IMR-90 (cell line): ENCODE results near the gene CACNB2. TPM values are rescaled to one million over a fixed set of nuclear protein-coding genes. Genes with fewer than 3 reads are reported as not detected.

ENCODE experiments used
- ATAC-seq: fragments of 200-7000 bp; cut with Tn5 transposase; 2 replicates; pipeline ENCODE4 v1.9.1; 2020; ENCODE audit warnings: low read depth, mild to moderate bottlenecking, moderate library complexity
- BruUV-seq: library from RNA; stranded (reverse); fragments of 400-500 nt; replicated peaks from 2 replicates; lab custom pipeline; 2021; lab: Mats Ljungman, UMichigan
- CTCF ChIA-PET: fragments of 300-600 bp; formaldehyde crosslinking; extraction: SDS; loops from one replicate; lab custom pipeline; 2021; ENCODE audit warnings: antibody characterized with exemption; lab: Yijun Ruan, JAX
- POLR2A ChIA-PET: fragments of 300-600 bp; sonication (Branson Sonifier 250); formaldehyde crosslinking; loops from one replicate; lab custom pipeline; 2022; ENCODE audit warnings: antibody characterized with exemption; ENCODE audit not compliant: unreplicated experiment; lab: Charles Lee
- DNase-seq: peaks from one replicate; pipeline ENCODE4 v3.0.0; 2013
- H2AFZ ChIP-seq: replicated peaks from 2 replicates; pipeline ENCODE3; 2013; ENCODE audit warnings: low read length, mild to moderate bottlenecking; ENCODE audit not compliant: poor library complexity
- H2AK5ac ChIP-seq: 2 replicates; pipeline ENCODE4 v1.6.1; 2013; ENCODE audit warnings: low read depth, low read length, inconsistent platforms
- H2AK9ac ChIP-seq: replicated peaks from 2 replicates; pipeline ENCODE3; 2013; ENCODE audit warnings: mild to moderate bottlenecking, low read depth, low read length, moderate library complexity; ENCODE audit not compliant: poor library complexity
- H2BK120ac ChIP-seq: 2 replicates; pipeline ENCODE4 v1.6.1; 2013; ENCODE audit warnings: low read depth, low read length, inconsistent platforms
- H2BK15ac ChIP-seq: 3 replicates; pipeline ENCODE4 v1.6.1; 2013; ENCODE audit warnings: low read depth, low read length, inconsistent platforms
- H2BK20ac ChIP-seq: 2 replicates; pipeline ENCODE4 v1.6.1; 2013; ENCODE audit warnings: low read depth, mild to moderate bottlenecking, inconsistent platforms, low read length, moderate library complexity
- H2BK5ac ChIP-seq: 2 replicates; pipeline ENCODE4 v1.6.1; 2013; ENCODE audit warnings: mild to moderate bottlenecking, low read depth, low read length, inconsistent platforms; ENCODE audit not compliant: poor library complexity, severe bottlenecking
- H3K14ac ChIP-seq: replicated peaks from 2 replicates; pipeline ENCODE4 v1.6.1; 2013; ENCODE audit warnings: low read depth, low read length, inconsistent platforms
- H3K18ac ChIP-seq: 2 replicates; pipeline ENCODE4 v1.6.1; 2013; ENCODE audit warnings: low read depth, low read length, control low read depth
- H3K23ac ChIP-seq: 2 replicates; pipeline ENCODE4 v1.6.1; 2013; ENCODE audit warnings: low read depth, low read length, inconsistent platforms
- H3K27ac ChIP-seq: 2 replicates; pipeline ENCODE4 v1.5.1; 2013; ENCODE audit warnings: mild to moderate bottlenecking, control low read depth, low read length; ENCODE audit not compliant: insufficient read depth
- H3K27me3 ChIP-seq: 2 replicates; pipeline ENCODE4 v1.6.1; 2013; ENCODE audit warnings: low read length; ENCODE audit not compliant: control insufficient read depth, insufficient read depth
- H3K36me3 ChIP-seq: 2 replicates; pipeline ENCODE4 v1.6.1; 2013; ENCODE audit warnings: low read length, mixed read lengths; ENCODE audit not compliant: control insufficient read depth, insufficient read depth
- H3K4ac ChIP-seq: 2 replicates; pipeline ENCODE4 v1.6.1; 2013; ENCODE audit warnings: low read depth, low read length, inconsistent platforms
- H3K4me1 ChIP-seq: 2 replicates; pipeline ENCODE4 v1.6.1; 2013; ENCODE audit warnings: low read length, mixed read lengths; ENCODE audit not compliant: control insufficient read depth, insufficient read depth
- H3K4me2 ChIP-seq: 2 replicates; pipeline ENCODE4 v1.6.1; 2013; ENCODE audit warnings: low read depth, mild to moderate bottlenecking, control low read depth, low read length, moderate library complexity
- H3K4me3 ChIP-seq: 2 replicates; pipeline ENCODE4 v1.5.1; 2013; ENCODE audit warnings: low read depth, mild to moderate bottlenecking, control low read depth, low read length, moderate library complexity; ENCODE audit not compliant: insufficient read depth
- H3K56ac ChIP-seq: 2 replicates; pipeline ENCODE4 v1.6.1; 2013; ENCODE audit warnings: low read length, inconsistent platforms; ENCODE audit not compliant: insufficient read depth; ENCODE audit errors: extremely low read depth
- H3K79me1 ChIP-seq, 2 experiments: 2 replicates each; pipeline ENCODE4 v1.6.1; 2013; ENCODE audit warnings: low read length in 2 of 2, inconsistent platforms in 1 of 2, low read depth in 1 of 2
- H3K9ac ChIP-seq: 2 replicates; pipeline ENCODE4 v1.6.1; 2013; ENCODE audit warnings: low read depth, low read length, control low read depth
- H3K9me1 ChIP-seq: 2 replicates; pipeline ENCODE4 v1.6.1; 2013; ENCODE audit warnings: low read length, inconsistent platforms; ENCODE audit not compliant: insufficient read depth
- H3K9me3 ChIP-seq: 2 replicates; pipeline ENCODE4 v1.6.1; 2013; ENCODE audit warnings: low read length; ENCODE audit not compliant: control insufficient read depth, insufficient read depth
- H4K20me1 ChIP-seq: 2 replicates; pipeline ENCODE4 v1.6.1; 2013; ENCODE audit warnings: low read length, inconsistent platforms; ENCODE audit not compliant: insufficient read depth
- H4K5ac ChIP-seq: 2 replicates; pipeline ENCODE4 v1.6.1; 2013; ENCODE audit warnings: mild to moderate bottlenecking, low read depth, low read length, control low read depth
- H4K8ac ChIP-seq, 2 experiments: 2 replicates each; pipeline ENCODE4 v1.6.1; 2013; ENCODE audit warnings: low read depth in 2 of 2, low read length in 2 of 2, control low read depth in 1 of 2, inconsistent platforms in 1 of 2
- H4K91ac ChIP-seq: 2 replicates; pipeline ENCODE4 v1.6.1; 2013; ENCODE audit warnings: low read depth, low read length, inconsistent platforms; ENCODE audit not compliant: insufficient read depth
- FOS ChIP-seq: fragments of 150-350 bp; IDR thresholded peaks from 2 replicates; pipeline ENCODE4 v1.6.1; 2016; ENCODE audit warnings: low read depth, low read length
- MAFK ChIP-seq: IDR thresholded peaks from 2 replicates; pipeline ENCODE4 v1.6.1; 2012; ENCODE audit warnings: low read depth, low read length, improper control_type of control experiment
- MAZ ChIP-seq: IDR thresholded peaks from 2 replicates; pipeline ENCODE4 v1.6.1; 2012; ENCODE audit warnings: low read depth, mild to moderate bottlenecking, low read length, improper control_type of control experiment, moderate library complexity, borderline replicate concordance
- MXI1 ChIP-seq: IDR thresholded peaks from 2 replicates; pipeline ENCODE4 v1.6.1; 2012; ENCODE audit warnings: low read depth, mild to moderate bottlenecking, low read length, moderate library complexity, borderline replicate concordance
- NFE2L2 ChIP-seq: fragments of 150-350 bp; IDR thresholded peaks from 2 replicates; pipeline ENCODE4 v1.6.1; 2016; ENCODE audit warnings: low read depth, mild to moderate bottlenecking, low read length
- RAD21 ChIP-seq: IDR thresholded peaks from 2 replicates; pipeline ENCODE4 v1.6.1; 2012; ENCODE audit warnings: low read length, improper control_type of control experiment
- USF2 ChIP-seq: fragments of 150-350 bp; IDR thresholded peaks from 2 replicates; pipeline ENCODE4 v1.6.1; 2017; ENCODE audit warnings: mild to moderate bottlenecking, antibody characterized with exemption, low read length, low read depth
- dilution Hi-C: fragments of 300-500 bp; cut with HindIII; formaldehyde crosslinking; loops from one replicate; pipeline ENCODE4 v1.14.3; 2018; ENCODE audit warnings: low sequenced_read_pairs; ENCODE audit not compliant: unreplicated experiment
- in situ Hi-C: fragments of 300-500 bp; cut with MboI; formaldehyde crosslinking; loops from 3 replicates; pipeline ENCODE4 v1.14.3; 2019; ENCODE audit warnings: low sequenced_read_pairs, inconsistent platforms, mixed read lengths
- intact Hi-C: fragments of 100-400 bp; cut with micrococcal nuclease; formaldehyde crosslinking; loops from 2 replicates; pipeline ENCODE4 v1.10.0; 2022
- polyA plus RNA-seq, 3 experiments: library from polyadenylated mRNA; depleted of rRNA; stranded (reverse); fragments of >200 nt; gene quantifications; 2 replicates each; pipeline ENCODE4 v1.2.3, GENCODE V29; 2012; ENCODE audit warnings: low replicate concordance in 1 of 3
- total RNA-seq: library from RNA; depleted of rRNA; stranded (reverse); fragments of >200 nt; gene quantifications from 2 replicates; pipeline ENCODE4 v1.2.3, GENCODE V29; 2012

Gene CACNB2
- total and polyA plus RNA-seq, 2 of the 4 experiments (the other 2 are of a cell fraction), result 0.36 TPM

- no peak overlapping the region for H3K4ac ChIP-seq
- H3K9me1 ChIP-seq, result no peaks in the 10 kb centered on the region
- POLR2A ChIA-PET, result no interaction called here
- ATAC-seq (no peak), DNase-seq (no peak)
- H4K20me1 ChIP-seq, result no peaks in the 10 kb centered on the region
- no peak overlapping the region for H4K91ac ChIP-seq
- no peak overlapping the region for H4K8ac ChIP-seq
- H3K9ac ChIP-seq, result no peak overlapping the region
- no peak overlapping the region for H3K18ac ChIP-seq
- H3K27ac ChIP-seq, result no peak overlapping the region
- no peak overlapping the region for H3K56ac ChIP-seq
- no peaks in the 10 kb centered on the region for H3K36me3 ChIP-seq
- TF ChIP-seq RAD21, result no peak
- no peak for TF ChIP-seq USF2
- TF ChIP-seq MAFK, result no peak
- no peak for TF ChIP-seq MAZ
- TF ChIP-seq NFE2L2, result no peak
- TF ChIP-seq FOS, result no peak
- TF ChIP-seq MXI1, result no peak
- in situ Hi-C loops (no loop called here), dilution Hi-C loops (no loop called here), intact Hi-C loops (no loop called here)
- H3K4me1 ChIP-seq, result no peaks in the 10 kb centered on the region
- H3K4me3 ChIP-seq, result no peak overlapping the region
- H2BK120ac ChIP-seq, result no peak overlapping the region
- no TSS peak for BruUV-seq
- H2BK15ac ChIP-seq, result no peak overlapping the region
- H2AK9ac ChIP-seq, result no peak overlapping the region
- H3K27me3 ChIP-seq, result no peaks in the 10 kb centered on the region
- H2BK20ac ChIP-seq, result no peak overlapping the region
- H3K4me2 ChIP-seq, result no peak overlapping the region
- no peak overlapping the region for H2AK5ac ChIP-seq
- CTCF ChIA-PET, result interaction anchor here (0.6 to 1.1 kb wide), 4 partner anchors 18 to 1711 kb away, joined by 3 read pairs; no protein-coding TSS in a partner anchor
- no peaks in the 10 kb centered on the region for H3K79me1 ChIP-seq
- H3K14ac ChIP-seq, result no peak overlapping the region
- no peak overlapping the region for H4K5ac ChIP-seq
- H2AFZ ChIP-seq, result no peak overlapping the region
- H2BK5ac ChIP-seq, result no peak overlapping the region
- no peak overlapping the region for H3K23ac ChIP-seq
- H3K9me3 ChIP-seq, result no peaks in the 10 kb centered on the region
These were observed 374.3 kb downstream of the CACNB2 start for GRCh38 chr10:18514537-18514936.
